Measurements from ENCODE around the gene ASAH2B.

Gene ASAH2B

GRCh38 chr10:50798297-50798696 lies 58.6 kb downstream of the ASAH2B start:
- DNase-seq (ENCODE audit: low spot score): no peak

DNA sequence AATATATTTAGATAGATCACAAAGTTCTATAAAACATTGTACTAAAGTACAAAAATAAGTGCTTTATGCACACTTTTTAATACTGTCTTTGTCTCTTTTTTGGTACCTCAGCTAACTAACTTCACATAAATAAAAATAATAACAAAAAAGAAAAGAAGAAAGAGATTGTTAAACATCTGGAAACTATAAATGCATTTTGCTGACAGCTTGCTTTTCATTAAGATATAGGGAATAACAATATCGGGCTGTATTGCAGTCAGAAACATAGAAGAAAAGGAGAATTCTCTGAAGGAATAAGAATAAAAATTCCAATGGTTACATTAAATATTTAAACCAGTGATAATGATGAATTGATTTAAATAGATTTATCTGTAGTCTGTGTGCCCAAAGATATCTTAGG lies 59.9 kb downstream of the ASAH2B start:
- no peak for DNase-seq (ENCODE audit: low spot score)

DNA sequence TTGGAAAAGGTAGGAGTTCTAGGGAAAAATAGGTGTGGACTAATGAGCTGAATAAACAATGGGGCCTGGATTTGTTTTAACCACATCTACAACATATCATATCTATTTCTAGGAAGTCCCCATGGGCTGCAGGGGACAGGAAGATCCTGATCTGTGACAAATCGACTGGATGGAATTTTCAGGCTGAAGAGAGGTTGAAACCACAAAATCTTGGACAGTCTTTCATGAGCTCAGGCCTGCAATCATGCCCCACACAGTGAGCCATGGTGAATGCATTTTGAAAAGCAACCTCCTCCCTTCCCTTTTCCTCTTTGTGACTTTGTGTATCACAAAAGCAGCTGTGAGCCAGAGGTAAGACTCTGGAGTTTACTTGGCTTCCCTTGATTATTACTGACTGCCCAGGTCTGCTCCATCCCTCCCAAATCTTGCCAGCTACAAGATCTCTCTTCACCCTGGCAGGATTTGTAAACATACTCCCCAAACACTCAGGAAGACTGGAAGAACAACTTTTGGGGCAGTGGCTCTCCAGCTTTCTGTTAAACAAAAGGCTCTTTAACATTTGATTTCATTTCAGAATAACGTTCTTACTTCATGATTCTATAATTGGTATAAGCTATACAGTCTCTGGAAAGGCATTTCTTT lies 66.4 kb downstream of the ASAH2B start:
- no peak for DNase-seq (ENCODE audit: low spot score)

GRCh38 chr10:50807851-50808776 lies 68.4 kb downstream of the ASAH2B start:
- no peak for DNase-seq (ENCODE audit: low spot score)

Data from Ammon's horn (tissue), 1 donor.